ENCODE measurements around the gene ATAD5. TPM values are rescaled to one million over a fixed set of nuclear protein-coding genes. Genes with fewer than 3 reads are reported as not detected.

Gene ATAD5
- total RNA-seq, 1 experiment from 2014 or later = 26.0 TPM

DNA sequence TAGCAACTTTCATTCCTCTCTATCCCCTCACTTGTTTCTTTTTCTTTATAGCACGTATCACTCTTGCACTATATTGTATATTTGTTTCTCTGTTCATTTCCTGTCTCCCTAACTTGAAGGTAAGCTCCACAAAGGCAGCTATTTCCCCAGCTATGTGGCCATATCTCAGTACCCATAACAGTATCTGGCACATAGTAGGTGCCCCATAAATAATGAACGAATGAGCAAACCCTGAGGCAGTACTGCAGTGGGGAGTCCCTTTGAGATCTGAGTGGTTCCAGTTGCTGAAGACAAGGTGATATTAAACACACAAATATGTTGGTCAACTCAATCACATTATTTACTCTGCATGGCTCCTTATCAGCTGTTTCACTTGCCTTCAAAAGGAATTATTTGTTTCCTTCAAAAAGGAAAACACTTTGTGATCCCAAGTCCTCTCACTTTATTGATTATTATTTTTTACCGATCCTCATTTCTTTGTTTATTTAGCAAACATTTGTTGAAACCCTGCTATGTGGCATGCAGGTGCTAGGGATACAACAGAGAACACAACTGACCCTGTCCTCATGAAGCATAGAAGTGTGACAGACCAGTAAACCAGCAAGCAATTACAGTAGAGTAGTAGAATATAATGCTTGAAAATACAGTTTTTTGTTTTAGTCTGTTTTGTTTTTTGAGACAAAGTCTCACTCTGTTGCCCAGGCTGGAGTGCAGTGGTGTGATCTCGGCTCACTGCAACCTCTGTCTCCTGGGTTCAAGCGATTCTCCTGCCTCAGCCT, 84.3 kb downstream of the ATAD5 start:
- Mint-ChIP-seq H3K36me3 (no peaks in the 10 kb centered on the region), H3K4me3 (no peak overlapping the region), H3K27me3 (ENCODE audit: low read depth) (peaks cover 29% of the 10 kb centered on the region), H3K9me3 (no peaks in the 10 kb centered on the region), H3K27ac (no peak overlapping the region), H3K4me1 (peaks cover 10% of the 10 kb centered on the region)
- ATAC-seq (no peak), DNase-seq (ENCODE audit: low spot score) (no peak)
- ChIA-PET POLR2A (no interaction called here), CTCF (interaction anchor here (1.2 kb wide), 1 partner anchor 9 kb away, joined by 4 read pairs; the partner anchor contains the start of gene TEFM)
- no peak for TF ChIP-seq ATF1 (CRISPR knock-in tag; IDR thresholded peaks at IDR 0.05)
- TF ChIP-seq TEAD1 (CRISPR knock-in tag; IDR thresholded peaks at IDR 0.05) = no peak
- no peak for TF ChIP-seq ZNF416 (CRISPR knock-in tag; IDR thresholded peaks at IDR 0.05)
- TF ChIP-seq CREB1 (CRISPR knock-in tag; IDR thresholded peaks at IDR 0.05) = no peak
- no peak for TF ChIP-seq FOXK1 (CRISPR knock-in tag; IDR thresholded peaks at IDR 0.05)
- no peak for TF ChIP-seq ESRRA (CRISPR knock-in tag; IDR thresholded peaks at IDR 0.05; ENCODE audit: borderline replicate concordance)
- no peak for TF ChIP-seq NR1H2 (CRISPR knock-in tag; IDR thresholded peaks at IDR 0.05)
- TF ChIP-seq, protein P1, sequence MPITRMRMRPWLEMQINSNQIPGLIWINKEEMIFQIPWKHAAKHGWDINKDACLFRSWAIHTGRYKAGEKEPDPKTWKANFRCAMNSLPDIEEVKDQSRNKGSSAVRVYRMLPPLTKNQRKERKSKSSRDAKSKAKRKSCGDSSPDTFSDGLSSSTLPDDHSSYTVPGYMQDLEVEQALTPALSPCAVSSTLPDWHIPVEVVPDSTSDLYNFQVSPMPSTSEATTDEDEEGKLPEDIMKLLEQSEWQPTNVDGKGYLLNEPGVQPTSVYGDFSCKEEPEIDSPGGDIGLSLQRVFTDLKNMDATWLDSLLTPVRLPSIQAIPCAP (CRISPR knock-in tag; IDR thresholded peaks at IDR 0.05) = no peak
- no peak for TF ChIP-seq JAZF1 (CRISPR knock-in tag; IDR thresholded peaks at IDR 0.05)
- TF ChIP-seq ZNF138 (CRISPR knock-in tag; conservative IDR thresholded peaks at IDR 0.05) = no peak
- TF ChIP-seq TP53 (CRISPR knock-in tag; IDR thresholded peaks at IDR 0.05) = no peak
- TF ChIP-seq GABPB1 (CRISPR knock-in tag; IDR thresholded peaks at IDR 0.05) = no peak

GRCh38 chr17:30917050-30917449, 85.3 kb downstream of the ATAD5 start:
- Mint-ChIP-seq H3K4me3 (no peak overlapping the region), H3K27me3 (ENCODE audit: low read depth) (peaks cover 36% of the 10 kb centered on the region), H3K4me1 (peaks cover 16% of the 10 kb centered on the region), H3K9me3 (no peaks in the 10 kb centered on the region), H3K27ac (no peak overlapping the region), H3K36me3 (no peaks in the 10 kb centered on the region)
- ATAC-seq (no peak), DNase-seq (ENCODE audit: low spot score) (no peak)
- ChIA-PET POLR2A (no interaction called here), CTCF (interaction anchor here (0.6 kb wide), 1 partner anchor 890 kb away, joined by 4 read pairs; no protein-coding TSS in a partner anchor)
- TF ChIP-seq CBFB (CRISPR knock-in tag; IDR thresholded peaks at IDR 0.05; ENCODE audit: low read depth) (no peak), FOXK1 (CRISPR knock-in tag; IDR thresholded peaks at IDR 0.05) (no peak), EMX1 (CRISPR knock-in tag; IDR thresholded peaks at IDR 0.05) (no peak), ZNF425 (CRISPR knock-in tag; conservative IDR thresholded peaks at IDR 0.05) (no peak), NR3C1 (CRISPR knock-in tag; conservative IDR thresholded peaks at IDR 0.05; ENCODE audit: low read depth) (no peak), GRHL2 (CRISPR knock-in tag; IDR thresholded peaks at IDR 0.05; ENCODE audit: insufficient replicate concordance, severe bottlenecking) (no peak), MLX (CRISPR knock-in tag; IDR thresholded peaks at IDR 0.05) (no peak), TP53 (CRISPR knock-in tag; IDR thresholded peaks at IDR 0.05) (no peak), ATF2 (CRISPR knock-in tag; IDR thresholded peaks at IDR 0.05; ENCODE audit: borderline replicate concordance, low read depth) (no peak), ZNF416 (CRISPR knock-in tag; IDR thresholded peaks at IDR 0.05) (no peak), MYBL2 (CRISPR knock-in tag; IDR thresholded peaks at IDR 0.05) (no peak), E2F5 (CRISPR knock-in tag; IDR thresholded peaks at IDR 0.05) (no peak), SOX15 (CRISPR knock-in tag; IDR thresholded peaks at IDR 0.05) (no peak), ZNF671 (CRISPR knock-in tag; IDR thresholded peaks at IDR 0.05) (no peak)
- TF ChIP-seq, protein P2, sequence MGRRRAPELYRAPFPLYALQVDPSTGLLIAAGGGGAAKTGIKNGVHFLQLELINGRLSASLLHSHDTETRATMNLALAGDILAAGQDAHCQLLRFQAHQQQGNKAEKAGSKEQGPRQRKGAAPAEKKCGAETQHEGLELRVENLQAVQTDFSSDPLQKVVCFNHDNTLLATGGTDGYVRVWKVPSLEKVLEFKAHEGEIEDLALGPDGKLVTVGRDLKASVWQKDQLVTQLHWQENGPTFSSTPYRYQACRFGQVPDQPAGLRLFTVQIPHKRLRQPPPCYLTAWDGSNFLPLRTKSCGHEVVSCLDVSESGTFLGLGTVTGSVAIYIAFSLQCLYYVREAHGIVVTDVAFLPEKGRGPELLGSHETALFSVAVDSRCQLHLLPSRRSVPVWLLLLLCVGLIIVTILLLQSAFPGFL (CRISPR knock-in tag; IDR thresholded peaks at IDR 0.05; ENCODE audit: borderline replicate concordance) = no peak
